GM19455 (cell line): Measurements from ENCODE around the gene ACO2.

Experiments
- ATAC-seq: cut with Tn5 transposase; IDR thresholded peaks from one replicate; pipeline ENCODE4 v1.9.1; 2021; ENCODE audit not compliant: unreplicated experiment

Gene ACO2

DNA sequence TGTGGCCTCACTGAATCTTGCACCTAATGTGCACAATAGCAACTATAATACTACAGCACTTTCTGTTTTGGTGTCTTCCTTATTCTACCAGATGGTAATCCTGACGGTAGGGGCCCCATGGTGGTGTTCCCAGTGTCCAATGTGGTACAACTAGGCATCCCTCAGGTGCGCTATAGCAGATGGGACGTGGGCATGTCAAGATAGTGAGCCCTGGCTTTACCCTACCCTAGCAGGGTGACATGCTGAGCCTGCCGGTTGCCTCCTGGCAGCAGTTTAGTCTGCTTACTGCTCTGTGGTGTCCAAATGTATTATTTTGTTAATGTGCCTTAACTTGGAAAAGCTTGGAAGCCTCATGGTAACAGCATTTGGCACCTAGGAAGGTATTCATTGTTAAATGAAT is 19.2 kb downstream of the ACO2 start:
- no peak for ATAC-seq

- ATAC-seq = no peak
These were observed 19.9 kb downstream of the ACO2 start for GRCh38 chr22:41488596-41489385.

- no peak for ATAC-seq
These were observed 22.6 kb downstream of the ACO2 start for GRCh38 chr22:41491374-41492100.

- no peak for ATAC-seq
These were observed 29.5 kb downstream of the ACO2 start for GRCh38 chr22:41498303-41498835.

DNA sequence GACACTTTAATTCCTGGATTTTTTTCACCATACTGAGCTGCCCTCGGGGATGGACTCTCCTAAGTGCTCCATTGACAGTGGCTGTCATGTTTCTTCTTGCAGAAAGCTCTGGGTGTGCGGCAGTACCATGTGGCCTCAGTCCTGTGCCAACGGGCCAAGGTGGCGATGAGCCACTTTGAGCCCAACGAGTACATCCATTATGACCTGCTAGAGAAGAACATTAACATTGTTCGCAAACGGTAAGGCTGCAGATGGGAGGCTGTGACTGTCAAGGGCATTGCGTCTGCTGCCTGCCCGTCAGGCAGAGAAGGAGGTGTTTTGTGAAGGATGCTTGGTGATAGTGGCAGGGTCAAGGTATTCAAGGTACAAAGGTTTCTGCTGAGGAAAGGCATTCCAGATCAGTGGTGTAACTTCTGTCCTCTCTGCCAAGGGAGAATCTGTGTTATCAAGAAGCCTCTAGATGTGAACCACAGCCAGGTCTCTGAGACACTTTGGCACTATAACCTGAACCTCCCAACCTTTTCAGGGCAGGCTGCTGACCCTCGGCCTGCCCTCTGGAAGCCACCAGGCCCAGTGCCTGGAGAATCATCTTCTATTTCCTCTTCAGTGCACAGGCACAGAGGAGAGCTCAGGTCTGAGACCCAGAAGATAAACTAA is 30.8 kb downstream of the ACO2 start:
- no peak for ATAC-seq

DNA sequence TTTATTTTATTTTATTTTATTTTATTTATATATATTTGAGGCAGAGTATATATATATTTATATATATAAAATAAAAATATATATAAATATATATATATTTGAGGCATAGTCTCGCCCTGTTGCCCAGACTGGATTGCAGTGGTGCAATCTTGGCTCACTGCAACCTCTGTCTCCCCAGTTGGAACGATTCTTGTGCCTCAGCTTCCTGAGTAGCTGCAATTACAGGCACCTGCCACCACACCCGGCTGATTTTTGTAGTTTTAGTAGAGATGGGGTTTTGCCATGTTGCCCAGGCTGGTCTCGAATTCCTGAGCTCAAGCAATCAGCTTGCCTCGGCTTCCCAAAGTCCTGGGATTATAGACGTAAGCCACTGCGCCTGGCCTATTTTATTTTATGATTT is 31.4 kb downstream of the ACO2 start:
- no peak for ATAC-seq

- no peak for ATAC-seq
These were observed 32.3 kb downstream of the ACO2 start for GRCh38 chr22:41501209-41501608.

GRCh38 chr22:41504397-41504796 is 35.5 kb downstream of the ACO2 start:
- no peak for ATAC-seq

- ATAC-seq = no peak
These were observed 35.9 kb downstream of the ACO2 start for GRCh38 chr22:41504816-41505215.

GRCh38 chr22:41505511-41506220 is 36.7 kb downstream of the ACO2 start:
- ATAC-seq = no peak

GRCh38 chr22:41507330-41508063 is 38.6 kb downstream of the ACO2 start:
- no peak for ATAC-seq

DNA sequence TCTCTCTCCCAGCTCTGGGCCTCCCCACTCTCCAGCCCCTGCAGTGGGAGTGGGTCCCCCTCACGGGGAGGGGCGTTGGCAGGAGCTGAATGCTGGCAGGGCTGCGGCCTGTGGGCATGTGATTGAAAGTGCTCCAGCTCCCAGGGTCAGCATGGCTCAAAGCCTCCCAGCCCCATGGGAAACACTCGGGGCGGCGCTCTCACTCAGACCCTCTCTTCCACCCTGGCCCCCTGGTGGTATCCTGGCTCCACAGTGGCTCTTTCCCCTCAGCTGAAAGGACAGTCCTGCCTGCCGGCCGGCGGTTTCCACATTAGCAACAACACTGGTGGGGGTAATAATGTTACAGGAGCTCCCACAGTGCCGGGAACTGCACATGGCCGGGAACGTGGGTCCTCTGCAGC is 39.9 kb downstream of the ACO2 start:
- no peak for ATAC-seq

- no peak for ATAC-seq
These were observed 42.6 kb downstream of the ACO2 start for GRCh38 chr22:41511521-41511968.

- no peak for ATAC-seq
These were observed 43.7 kb downstream of the ACO2 start for GRCh38 chr22:41512421-41513194.

DNA sequence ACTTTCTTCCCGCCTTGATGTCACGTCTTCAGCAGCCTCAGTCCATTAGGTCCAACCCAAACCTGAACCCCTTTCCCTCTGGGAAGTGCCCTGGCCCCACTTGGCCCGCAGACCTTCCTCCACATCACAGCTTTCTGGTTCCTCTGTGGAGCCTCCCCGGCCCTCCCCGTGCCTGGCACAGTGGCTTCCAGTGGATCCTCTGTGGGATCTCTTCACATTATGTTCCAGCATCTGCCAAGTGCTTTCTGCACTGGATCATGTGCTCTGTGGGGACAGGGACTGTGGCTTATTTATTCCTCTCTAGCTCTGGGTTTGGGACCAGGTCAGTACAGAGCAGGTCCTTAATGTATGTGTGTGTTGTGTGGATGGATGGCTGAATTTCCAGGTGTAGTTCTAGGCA is 44.5 kb downstream of the ACO2 start:
- no peak for ATAC-seq

GRCh38 chr22:41516462-41516861 is 47.5 kb downstream of the ACO2 start:
- ATAC-seq = no peak

GRCh38 chr22:41517172-41518047 is 48.5 kb downstream of the ACO2 start:
- no peak for ATAC-seq

- no peak for ATAC-seq
These were observed 49.1 kb downstream of the ACO2 start for GRCh38 chr22:41518048-41518347.

DNA sequence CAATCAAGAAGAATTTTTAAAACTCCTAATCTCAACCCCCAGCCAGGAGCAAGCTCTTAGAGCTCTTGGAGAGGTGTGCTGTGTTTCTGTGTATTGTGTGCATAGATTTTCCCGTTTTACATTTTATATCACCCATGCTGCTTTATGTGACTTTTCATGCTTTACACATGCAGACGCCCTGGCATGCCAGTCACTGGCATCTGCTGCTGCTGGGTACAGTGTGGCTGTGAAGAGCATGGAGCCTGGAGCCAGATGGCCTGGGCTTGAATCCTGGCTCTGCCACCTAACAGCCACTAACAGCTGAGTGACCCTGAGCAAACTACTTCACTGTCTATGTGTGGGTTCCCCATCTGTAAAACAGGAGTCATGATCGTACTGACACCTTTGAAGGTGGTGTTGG is 52.2 kb downstream of the ACO2 start:
- ATAC-seq = no peak
